Measurements from ENCODE around the gene SURF4. TPM values are rescaled to one million over a fixed set of nuclear protein-coding genes. Genes with fewer than 3 reads are reported as not detected.

The SURF4 gene
- total and polyA plus RNA-seq, 2 of the 13 experiments (the other 11 are each of a cell fraction or from before 2014, with no cell fraction given) = 220 to 265 TPM

GRCh38 chr9:133417541-133418461, 41.9 kb upstream of the SURF4 start, which contains the start of gene REXO4 (continued):
- TF ChIP-seq GLMP (CRISPR knock-in tag; IDR thresholded peaks at IDR 0.05; ENCODE audit: borderline replicate concordance) (no peak), PTBP1 (IDR thresholded peaks at IDR 0.05; ENCODE audit: low read depth, low read length, poor library complexity, severe bottlenecking) (no peak), ZSCAN25 (CRISPR knock-in tag; IDR thresholded peaks at IDR 0.05) (peak; percentile 85), KLF9 (CRISPR knock-in tag; IDR thresholded peaks at IDR 0.05; ENCODE audit: low read depth) (peak; percentile 86), CBFB (CRISPR knock-in tag; IDR thresholded peaks at IDR 0.05) (peak; percentile 84), SP1 (IDR thresholded peaks at IDR 0.05) (no peak), SP1 (CRISPR knock-in tag; IDR thresholded peaks at IDR 0.05) (peak; percentile 71), FOXM1 (CRISPR knock-in tag; IDR thresholded peaks at IDR 0.05) (0 out of 2 replicates have a peak, but pooled peaks have one; percentile 15), POGK (CRISPR knock-in tag; conservative IDR thresholded peaks at IDR 0.05) (peak; percentile 78), SOX13 (IDR thresholded peaks at IDR 0.05) (no peak), SOX13 (CRISPR knock-in tag; conservative IDR thresholded peaks at IDR 0.05 in 1 of 2, IDR thresholded peaks at IDR 0.05 in 1 of 2) (peak in 1 of 2 experiments; percentile 63; a peak in 1 of 4 replicates), BHLHE40 (IDR thresholded peaks at IDR 0.05; ENCODE audit: low read length) (peak; percentile 97), ZBTB25 (CRISPR knock-in tag; IDR thresholded peaks at IDR 0.05) (peak; percentile 99), FOXO1 (CRISPR knock-in tag; IDR thresholded peaks at IDR 0.05) (peak; percentile 69), HHEX (CRISPR knock-in tag; IDR thresholded peaks at IDR 0.05) (no peak), ZBTB40 (IDR thresholded peaks at IDR 0.05) (peak; percentile 99), ZBTB40 (CRISPR knock-in tag; IDR thresholded peaks at IDR 0.05) (peak; percentile 79)
